Liver (tissue), 9 donors: ENCODE measurements around the gene CEP83. TPM values are rescaled to one million over a fixed set of nuclear protein-coding genes. Genes with fewer than 3 reads are reported as not detected.

Source experiments
- DNase-seq: peaks from one replicate; pipeline ENCODE4 v3.0.0-alpha.2; 2017; ENCODE audit warnings: low spot score
- H3K27ac ChIP-seq, 2 donors: one replicate each; pipeline ENCODE4 v1.7.0; 2013; ENCODE audit warnings: inconsistent platforms in 2 of 2, low read length in 2 of 2, control low read depth in 1 of 2, low read depth in 1 of 2, mild to moderate bottlenecking in 1 of 2
- H3K27me3 ChIP-seq, 4 donors: one replicate each; pipeline versions ENCODE4 v1.6.1 to v1.7.0; 2013; ENCODE audit warnings: low read length in 3 of 4, inconsistent platforms in 1 of 4, mild to moderate bottlenecking in 1 of 4, moderate library complexity in 1 of 4; ENCODE audit not compliant: control insufficient read depth in 4 of 4, insufficient read depth in 4 of 4
- H3K36me3 ChIP-seq, 4 donors: one replicate each; pipeline versions ENCODE4 v1.6.1 to v1.7.0; 2013; ENCODE audit warnings: low read length in 3 of 4, mild to moderate bottlenecking in 3 of 4, low read depth in 1 of 4, moderate library complexity in 1 of 4; ENCODE audit not compliant: control insufficient read depth in 4 of 4, insufficient read depth in 3 of 4
- H3K4me1 ChIP-seq, 4 donors: one replicate each; pipeline versions ENCODE4 v1.6.1 to v1.7.0; 2013; ENCODE audit warnings: low read length in 3 of 4, mild to moderate bottlenecking in 3 of 4, moderate library complexity in 1 of 4; ENCODE audit not compliant: control insufficient read depth in 4 of 4, insufficient read depth in 4 of 4
- H3K4me3 ChIP-seq, 3 donors: one replicate each; pipeline versions ENCODE4 v1.6.1 to v1.7.0; 2013; ENCODE audit warnings: low read length in 3 of 3, control low read depth in 1 of 3, low read depth in 1 of 3, mild to moderate bottlenecking in 1 of 3
- H3K9ac ChIP-seq, 2 donors: one replicate each; pipeline ENCODE4 v1.7.0; 2013; ENCODE audit warnings: low read length in 2 of 2, mild to moderate bottlenecking in 2 of 2, moderate library complexity in 2 of 2, control low read depth in 1 of 2, low read depth in 1 of 2
- H3K9me3 ChIP-seq, 4 donors: one replicate each; pipeline versions ENCODE4 v1.6.1 to v1.7.0; 2013; ENCODE audit warnings: low read length in 3 of 4; ENCODE audit not compliant: control insufficient read depth in 4 of 4
- FOXA1 ChIP-seq: IDR thresholded peaks from 2 replicates; pipeline ENCODE4 v1.6.1; 2016; ENCODE audit warnings: antibody characterized with exemption
- GABPA ChIP-seq, 2 donors: IDR thresholded peaks in 1 of 2; conservative IDR thresholded peaks in 1 of 2; 2 replicates each; pipeline ENCODE4 v1.6.1; 2016; ENCODE audit warnings: antibody characterized with exemption in 2 of 2, mild to moderate bottlenecking in 1 of 2, moderate library complexity in 1 of 2
- JUND ChIP-seq, 2 donors: IDR thresholded peaks; 2 replicates each; pipeline ENCODE4 v1.6.1; 2016; ENCODE audit warnings: antibody characterized with exemption in 2 of 2
- YY1 ChIP-seq: IDR thresholded peaks from 2 replicates; pipeline ENCODE4 v1.6.1; 2016; ENCODE audit warnings: antibody characterized with exemption, mild to moderate bottlenecking
- WGBS: extraction: QIAGEN DNeasy Blood & Tissue Kit; methylation state at CpG from one replicate; pipeline ENCODE4 v1.1.7; 2013; 5-methylcytosine and 5-hydroxymethylcytosine counted together
- polyA plus RNA-seq, 2 donors: library from polyadenylated mRNA; stranded (reverse) in 1 of 2; unstranded in 1 of 2; fragments of 200-250 nt in 1 of 2; fragments of >200 nt in 1 of 2; fragmentation: Nextera tagmentation in 1 of 2; extraction: Ambion mirVana in 1 of 2; gene quantifications; one replicate each; pipeline versions ENCODE4 v1.2.1 to v1.2.3, GENCODE V29; 2013 to 2015
- total RNA-seq, 2 donors: library from RNA; depleted of rRNA; stranded (reverse); fragments of >200 nt; gene quantifications; one replicate each; pipeline ENCODE4 v1.2.3, GENCODE V29; 2014
- TF ChIP-seq, protein P1 (sequence below): IDR thresholded peaks from 2 replicates; pipeline ENCODE4 v1.6.1; 2016; ENCODE audit warnings: antibody characterized with exemption, mild to moderate bottlenecking
- TF ChIP-seq, protein P2 (sequence below): IDR thresholded peaks from 2 replicates; pipeline ENCODE4 v1.6.1; 2016; ENCODE audit warnings: antibody characterized with exemption
- donor health status: healthy.
- donor health status: healthy.
- donor health status: healthy.
- donor health status: healthy.
- donor health status: healthy.

The CEP83 gene
- total and polyA plus RNA-seq, 4 donors, result 1.9 to 8.4 (median 5.2) TPM

DNA sequence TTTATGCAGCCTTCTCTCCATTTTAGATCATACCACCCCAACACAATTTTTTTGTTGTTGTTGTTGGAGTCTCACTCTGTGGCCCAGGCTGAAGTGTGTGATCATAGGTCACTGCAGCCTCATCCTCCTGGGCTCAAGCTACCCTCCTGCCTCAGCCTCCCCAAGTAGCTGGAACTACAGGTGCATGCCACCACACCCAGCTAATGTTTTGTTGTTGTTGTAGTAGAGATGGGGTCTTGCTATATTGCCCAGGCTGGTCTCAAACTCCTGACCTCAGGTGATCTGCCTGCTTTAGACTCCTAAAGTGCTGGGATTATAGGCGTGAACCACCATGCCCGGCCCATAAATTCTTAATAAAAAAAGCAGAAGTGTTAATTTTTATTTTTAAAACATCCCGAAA is 199.7 kb downstream of the CEP83 start (continued):
- TF ChIP-seq, protein P1, sequence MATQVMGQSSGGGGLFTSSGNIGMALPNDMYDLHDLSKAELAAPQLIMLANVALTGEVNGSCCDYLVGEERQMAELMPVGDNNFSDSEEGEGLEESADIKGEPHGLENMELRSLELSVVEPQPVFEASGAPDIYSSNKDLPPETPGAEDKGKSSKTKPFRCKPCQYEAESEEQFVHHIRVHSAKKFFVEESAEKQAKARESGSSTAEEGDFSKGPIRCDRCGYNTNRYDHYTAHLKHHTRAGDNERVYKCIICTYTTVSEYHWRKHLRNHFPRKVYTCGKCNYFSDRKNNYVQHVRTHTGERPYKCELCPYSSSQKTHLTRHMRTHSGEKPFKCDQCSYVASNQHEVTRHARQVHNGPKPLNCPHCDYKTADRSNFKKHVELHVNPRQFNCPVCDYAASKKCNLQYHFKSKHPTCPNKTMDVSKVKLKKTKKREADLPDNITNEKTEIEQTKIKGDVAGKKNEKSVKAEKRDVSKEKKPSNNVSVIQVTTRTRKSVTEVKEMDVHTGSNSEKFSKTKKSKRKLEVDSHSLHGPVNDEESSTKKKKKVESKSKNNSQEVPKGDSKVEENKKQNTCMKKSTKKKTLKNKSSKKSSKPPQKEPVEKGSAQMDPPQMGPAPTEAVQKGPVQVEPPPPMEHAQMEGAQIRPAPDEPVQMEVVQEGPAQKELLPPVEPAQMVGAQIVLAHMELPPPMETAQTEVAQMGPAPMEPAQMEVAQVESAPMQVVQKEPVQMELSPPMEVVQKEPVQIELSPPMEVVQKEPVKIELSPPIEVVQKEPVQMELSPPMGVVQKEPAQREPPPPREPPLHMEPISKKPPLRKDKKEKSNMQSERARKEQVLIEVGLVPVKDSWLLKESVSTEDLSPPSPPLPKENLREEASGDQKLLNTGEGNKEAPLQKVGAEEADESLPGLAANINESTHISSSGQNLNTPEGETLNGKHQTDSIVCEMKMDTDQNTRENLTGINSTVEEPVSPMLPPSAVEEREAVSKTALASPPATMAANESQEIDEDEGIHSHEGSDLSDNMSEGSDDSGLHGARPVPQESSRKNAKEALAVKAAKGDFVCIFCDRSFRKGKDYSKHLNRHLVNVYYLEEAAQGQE, result no peak
- TF ChIP-seq, protein P2, sequence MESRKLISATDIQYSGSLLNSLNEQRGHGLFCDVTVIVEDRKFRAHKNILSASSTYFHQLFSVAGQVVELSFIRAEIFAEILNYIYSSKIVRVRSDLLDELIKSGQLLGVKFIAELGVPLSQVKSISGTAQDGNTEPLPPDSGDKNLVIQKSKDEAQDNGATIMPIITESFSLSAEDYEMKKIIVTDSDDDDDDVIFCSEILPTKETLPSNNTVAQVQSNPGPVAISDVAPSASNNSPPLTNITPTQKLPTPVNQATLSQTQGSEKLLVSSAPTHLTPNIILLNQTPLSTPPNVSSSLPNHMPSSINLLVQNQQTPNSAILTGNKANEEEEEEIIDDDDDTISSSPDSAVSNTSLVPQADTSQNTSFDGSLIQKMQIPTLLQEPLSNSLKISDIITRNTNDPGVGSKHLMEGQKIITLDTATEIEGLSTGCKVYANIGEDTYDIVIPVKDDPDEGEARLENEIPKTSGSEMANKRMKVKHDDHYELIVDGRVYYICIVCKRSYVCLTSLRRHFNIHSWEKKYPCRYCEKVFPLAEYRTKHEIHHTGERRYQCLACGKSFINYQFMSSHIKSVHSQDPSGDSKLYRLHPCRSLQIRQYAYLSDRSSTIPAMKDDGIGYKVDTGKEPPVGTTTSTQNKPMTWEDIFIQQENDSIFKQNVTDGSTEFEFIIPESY, result no peak
- no peak for TF ChIP-seq GABPA (IDR thresholded peaks at IDR 0.05 in 1 of 2, conservative IDR thresholded peaks at IDR 0.05 in 1 of 2)
- no peak for TF ChIP-seq FOXA1
- no peak for TF ChIP-seq YY1

DNA sequence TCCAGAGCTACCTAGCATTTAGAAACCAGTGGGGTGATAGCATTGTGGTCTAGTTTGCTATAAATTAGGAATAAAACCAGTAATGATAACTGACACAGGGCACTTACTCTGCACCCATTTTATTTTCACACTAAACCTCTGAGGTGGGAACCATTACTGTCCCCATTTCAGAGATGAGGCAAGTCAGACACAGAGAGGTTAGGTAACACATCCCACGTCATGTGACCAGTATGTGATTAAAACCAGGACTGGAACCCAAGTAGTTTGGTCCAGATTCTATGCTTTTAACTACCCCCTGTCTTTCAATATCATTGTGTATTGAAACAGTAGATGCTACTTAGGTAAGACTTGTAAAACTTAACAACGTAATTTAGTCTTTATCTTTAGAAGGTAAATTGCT is 201.1 kb downstream of the CEP83 start:
- H3K27me3 ChIP-seq, result no peaks in the 10 kb centered on the region
- no peaks in the 10 kb centered on the region for H3K36me3 ChIP-seq
- H3K9me3 ChIP-seq, result no peaks in the 10 kb centered on the region
- H3K9ac ChIP-seq, result no peak overlapping the region
- H3K4me3 ChIP-seq, result no peak overlapping the region
- H3K4me1 ChIP-seq, result peaks cover 0 to 7% (median 3%) of the 10 kb centered on the region in 4 donors
- TF ChIP-seq JUND (IDR thresholded peaks at IDR 0.05), result no peak
- DNase-seq, result no peak
- 83% methylated on average over 2 of the region's 2 CpGs for WGBS
- no peak overlapping the region for H3K27ac ChIP-seq

Other genes with a start within 250 kb of the CEP83 start
- 1 to 10 TPM; 1.4 to 2.3 TPM for gene TMCC3, start 190.7 kb upstream of the CEP83 start, total RNA-seq
- gene TMCC3, start 190.7 kb upstream of the CEP83 start, polyA plus RNA-seq, result 1 to 10 TPM in 1 of 2 donors, under 1 TPM in 1; 0.81 to 1.5 TPM